WTC11 (cell line): ENCODE data around the gene MAP3K3. TPM values are rescaled to one million over a fixed set of nuclear protein-coding genes. Genes with fewer than 3 reads are reported as not detected.

Experiments used
- ATAC-seq: fragments of 200-7000 bp; cut with Tn5 transposase; 2 replicates; pipeline ENCODE4 v1.10.0; 2021; ENCODE audit warnings: mild to moderate bottlenecking, moderate library complexity
- CTCF ChIA-PET: fragments of 300-600 bp; sonication (Branson Sonifier 250); formaldehyde crosslinking; loops from one replicate; lab custom pipeline; 2021; ENCODE audit warnings: antibody characterized with exemption; lab: Charles Lee
- POLR2A ChIA-PET: fragments of 350-600 bp; sonication (Branson Sonifier 250); formaldehyde crosslinking; loops from one replicate; lab custom pipeline; 2021; ENCODE audit warnings: antibody characterized with exemption; lab: Charles Lee
- DNase-seq: peaks from one replicate; pipeline ENCODE4 v3.0.0; 2021; ENCODE audit warnings: low spot score
- H3K27ac Mint-ChIP-seq: 2 replicates; pipeline ENCODE4 v1.8.0; 2021; ENCODE audit warnings: mixed read lengths
- H3K27me3 Mint-ChIP-seq: 2 replicates; pipeline ENCODE4 v1.8.0; 2021; ENCODE audit warnings: low read depth, mild to moderate bottlenecking, moderate library complexity, mixed read lengths
- H3K36me3 Mint-ChIP-seq: 2 replicates; pipeline ENCODE4 v1.8.0; 2021; ENCODE audit warnings: mixed read lengths
- H3K4me1 Mint-ChIP-seq: 2 replicates; pipeline ENCODE4 v1.8.0; 2022; ENCODE audit warnings: mixed read lengths
- H3K4me3 Mint-ChIP-seq: 2 replicates; pipeline ENCODE4 v1.8.0; 2021; ENCODE audit warnings: mild to moderate bottlenecking, moderate library complexity, mixed read lengths
- H3K9me3 Mint-ChIP-seq: 2 replicates; pipeline ENCODE4 v1.8.0; 2021; ENCODE audit warnings: mixed read lengths
- AFF4 ChIP-seq: sonication (generic); formaldehyde crosslinking; IDR thresholded peaks from 2 replicates; pipeline ENCODE4 v1.8.1; 2023; ENCODE audit warnings: mild to moderate bottlenecking, missing genetic modification reagents, borderline replicate concordance
- ATF6 ChIP-seq: sonication (generic); formaldehyde crosslinking; IDR thresholded peaks from 2 replicates; pipeline ENCODE4 v1.8.1; 2023; ENCODE audit warnings: mild to moderate bottlenecking, missing genetic modification reagents
- ELF4 ChIP-seq: sonication (generic); formaldehyde crosslinking; IDR thresholded peaks from 2 replicates; pipeline ENCODE4 v1.8.1; 2022; ENCODE audit warnings: low read depth, mild to moderate bottlenecking, moderate library complexity, missing genetic modification reagents
- GRHL2 ChIP-seq: fragments of 250-450 bp; sonication (Bioruptor Pico); IDR thresholded peaks from 2 replicates; pipeline ENCODE4 v1.8.0; 2022; ENCODE audit warnings: mild to moderate bottlenecking, moderate library complexity; ENCODE audit not compliant: insufficient replicate concordance, severe bottlenecking
- GTF2I ChIP-seq: fragments of 250-450 bp; sonication (Bioruptor Pico); conservative IDR thresholded peaks from 2 replicates; pipeline ENCODE4 v1.4.0; 2021; ENCODE audit warnings: mild to moderate bottlenecking
- NFE2L1 ChIP-seq: sonication (generic); formaldehyde crosslinking; IDR thresholded peaks from 2 replicates; pipeline ENCODE4 v1.8.1; 2023; ENCODE audit warnings: missing genetic modification reagents
- USF1 ChIP-seq: sonication (generic); formaldehyde crosslinking; IDR thresholded peaks from 2 replicates; pipeline ENCODE4 v1.8.0; 2022; ENCODE audit warnings: mild to moderate bottlenecking, missing genetic modification reagents
- ZMAT4 ChIP-seq: fragments of 250-450 bp; sonication (Bioruptor Pico); IDR thresholded peaks from 2 replicates; pipeline ENCODE4 v1.9.0; 2021; ENCODE audit warnings: mild to moderate bottlenecking
- ZNF121 ChIP-seq: sonication (generic); formaldehyde crosslinking; IDR thresholded peaks from 2 replicates; pipeline ENCODE4 v1.8.0; 2023; ENCODE audit warnings: missing genetic modification reagents
- ZNF219 ChIP-seq: sonication (generic); formaldehyde crosslinking; IDR thresholded peaks from 2 replicates; pipeline ENCODE4 v1.8.0; 2023; ENCODE audit warnings: missing genetic modification reagents, mild to moderate bottlenecking, borderline replicate concordance
- ZNF281 ChIP-seq: sonication (generic); formaldehyde crosslinking; IDR thresholded peaks from 2 replicates; pipeline ENCODE4 v1.8.0; 2023; ENCODE audit warnings: mild to moderate bottlenecking, missing genetic modification reagents
- ZNF423 ChIP-seq: fragments of 250-450 bp; sonication (Bioruptor Pico); IDR thresholded peaks from 2 replicates; pipeline ENCODE4 v2.1.2; 2022; ENCODE audit warnings: mild to moderate bottlenecking, moderate library complexity
- ZNF512 ChIP-seq: sonication (generic); formaldehyde crosslinking; IDR thresholded peaks from 2 replicates; pipeline ENCODE4 v1.8.1; 2022; ENCODE audit warnings: missing genetic modification reagents, borderline replicate concordance
- total RNA-seq: library from RNA; stranded (reverse); gene quantifications from 3 replicates; pipeline ENCODE4 v1.2.3, GENCODE V29; 2021

Gene MAP3K3
- total RNA-seq, 1 experiment from 2014 or later, result 25.7 TPM

- TF ChIP-seq AFF4 (CRISPR knock-in tag) (no peak), ZNF423 (CRISPR knock-in tag) (no peak), USF1 (CRISPR knock-in tag) (no peak), ZNF219 (CRISPR knock-in tag) (no peak), ZNF281 (CRISPR knock-in tag) (no peak), ZNF512 (CRISPR knock-in tag) (no peak), ZMAT4 (CRISPR knock-in tag) (no peak)
- ATAC-seq, result no peak
- H3K36me3 Mint-ChIP-seq, result peaks cover 4% of the 10 kb centered on the region; the same call in 1 of the 2 replicates
- no peaks in the 10 kb centered on the region for H3K9me3 Mint-ChIP-seq
- peak overlapping the region; percentile 35 for H3K27ac Mint-ChIP-seq
- ChIA-PET CTCF (interaction anchor here (1.0 to 2.2 kb wide), 2 partner anchors 37 to 214 kb away, joined by 3 to 7 read pairs; no protein-coding TSS in a partner anchor), POLR2A (no interaction called here)
- H3K4me3 Mint-ChIP-seq, result no peak overlapping the region
- no peak for DNase-seq
- no peaks in the 10 kb centered on the region for H3K27me3 Mint-ChIP-seq
- H3K4me1 Mint-ChIP-seq, result peaks cover 14% of the 10 kb centered on the region
Measured at GRCh38 chr17:63639125-63639524, 16.9 kb downstream of the MAP3K3 start.

- no peaks in the 10 kb centered on the region for H3K9me3 Mint-ChIP-seq
- ATAC-seq, result no peak
- DNase-seq, result no peak
- ChIA-PET POLR2A (no interaction called here), CTCF (interaction anchor here (0.8 kb wide), 1 partner anchor 27 kb away, joined by 3 read pairs; no protein-coding TSS in a partner anchor)
- no peaks in the 10 kb centered on the region for H3K27me3 Mint-ChIP-seq
- H3K4me1 Mint-ChIP-seq, result peaks cover 7% of the 10 kb centered on the region
- H3K36me3 Mint-ChIP-seq, result peaks cover 4% of the 10 kb centered on the region; the same call in 1 of the 2 replicates
- no peak for TF ChIP-seq GTF2I (CRISPR knock-in tag)
- peak; percentile 78 for TF ChIP-seq ZNF121
- no peak for TF ChIP-seq ATF6
- TF ChIP-seq NFE2L1 (CRISPR knock-in tag), result no peak
- TF ChIP-seq GRHL2 (CRISPR knock-in tag), result no peak
- no peak for TF ChIP-seq ELF4
- no peak overlapping the region for H3K4me3 Mint-ChIP-seq
- no peak overlapping the region for H3K27ac Mint-ChIP-seq
Measured at GRCh38 chr17:63640038-63640437, 17.8 kb downstream of the MAP3K3 start.
